Body of pancreas (tissue), 4 donors: ENCODE measurements around the gene MT1M. TPM values are rescaled to one million over a fixed set of nuclear protein-coding genes. Genes with fewer than 3 reads are reported as not detected.
"Not testable (repeated sequence)": the region's sequence is repeated elsewhere in the genome, so short reads cannot be mapped to it uniquely, and the experiment has no call there.

Source experiments
- ATAC-seq: fragments of 150-250 bp; one replicate; pipeline ENCODE4 v1.9.1; 2016
- DNase-seq, 4 donors: peaks; one replicate each; pipeline ENCODE4 v3.0.0-alpha.2; 2019
- H3K27ac ChIP-seq, 4 donors: fragments of 200-600 bp; sonication (generic); 1 replicate in 3 of 4; 2 replicates in 1 of 4; pipeline versions ENCODE4 v1.5.1 to v1.6.1; 2016 to 2019; ENCODE audit warnings: mild to moderate bottlenecking in 1 of 4, mixed read lengths in 1 of 4, moderate library complexity in 1 of 4
- H3K27me3 ChIP-seq, 2 donors: fragments of 200-600 bp; sonication (generic); one replicate each; pipeline ENCODE4 v1.6.0; 2016; ENCODE audit warnings: mild to moderate bottlenecking in 1 of 2
- H3K36me3 ChIP-seq, 2 donors: fragments of 200-600 bp; sonication (generic); replicated peaks in 1 of 2; 2 replicates each; pipeline ENCODE4 v1.5.1; 2016; ENCODE audit warnings: low read depth in 2 of 2; ENCODE audit not compliant: insufficient read depth in 1 of 2
- H3K4me1 ChIP-seq: fragments of 200-600 bp; sonication (generic); one replicate; pipeline ENCODE4 v1.6.0; 2016
- H3K4me3 ChIP-seq, 2 donors: fragments of 200-600 bp; sonication (generic); 1 replicate in 1 of 2; 2 replicates in 1 of 2; pipeline ENCODE4 v1.5.1; 2016 to 2019
- H3K9me3 ChIP-seq, 3 donors: fragments of 200-600 bp; sonication (generic); 1 replicate in 2 of 3; 2 replicates in 1 of 3; pipeline ENCODE4 v1.5.1; 2016
- POLR2A ChIP-seq, 3 donors: fragments of 450-650 bp; IDR thresholded peaks; one replicate each; pipeline ENCODE4 v1.6.1; 2016; ENCODE audit warnings: antibody characterized with exemption in 3 of 3, mild to moderate bottlenecking in 2 of 3
- WGBS, 2 donors: methylation state at CpG; one replicate each; pipeline ENCODE4 v1.1.5; 2017; 5-methylcytosine and 5-hydroxymethylcytosine counted together
- intact Hi-C: fragments of 100-400 bp; cut with DNase I; formaldehyde crosslinking; loops from one replicate; pipeline ENCODE4 v1.15.1; 2023
- total RNA-seq, 2 donors: library from RNA; depleted of rRNA; stranded (reverse); fragments of >200 nt; gene quantifications; one replicate each; pipeline ENCODE4 v1.1.0, GENCODE V29; 2016
- TF ChIP-seq, protein P1 (sequence below), 7 experiments: fragments of 450-650 bp in 4 of 7; fragments of 200-600 bp in 3 of 7; sonication (generic) in 3 of 7; IDR thresholded peaks; one replicate each; pipeline ENCODE4 v1.5.1; 2016 to 2019; ENCODE audit warnings: antibody characterized with exemption in 7 of 7

The MT1M gene
- total RNA-seq, 2 donors from 2014 or later, result 9.6 to 112 TPM

DNA sequence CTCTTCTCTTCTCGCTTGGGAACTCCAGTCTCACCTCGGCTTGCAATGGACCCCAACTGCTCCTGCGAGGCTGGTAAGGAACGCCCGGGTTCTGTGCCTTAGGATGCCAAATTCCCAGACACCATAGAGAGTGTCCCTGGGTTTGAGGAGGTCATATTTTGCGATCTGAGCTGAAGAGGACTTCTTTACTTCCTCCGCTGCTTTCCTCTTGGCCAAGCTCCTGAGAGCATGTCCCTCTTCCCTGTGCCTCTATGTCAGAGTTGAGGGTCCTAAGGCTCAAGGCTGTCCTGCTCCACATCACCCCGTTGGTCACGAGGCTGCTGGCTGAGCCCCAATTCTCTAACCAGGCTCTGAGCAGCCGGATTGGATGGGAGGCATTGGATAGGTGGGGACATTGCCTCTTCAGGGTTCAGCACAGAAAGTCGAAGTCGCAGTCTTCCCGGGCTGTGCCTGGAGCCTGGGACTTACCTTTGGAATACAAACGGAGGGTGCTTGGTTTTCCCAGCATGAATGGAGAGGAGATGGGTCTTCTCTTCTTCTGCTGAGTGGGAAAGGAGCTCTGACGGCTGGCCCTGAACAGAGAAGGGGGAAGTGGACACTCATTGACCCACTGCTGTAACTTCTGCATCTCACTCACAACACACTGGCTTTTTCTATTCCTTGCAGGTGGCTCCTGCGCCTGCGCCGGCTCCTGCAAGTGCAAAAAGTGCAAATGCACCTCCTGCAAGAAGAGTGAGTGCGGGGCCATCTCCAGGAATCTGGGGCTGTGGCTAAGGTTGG, 37.6 kb downstream of the MT1M start:
- no peaks in the 10 kb centered on the region for H3K27me3 ChIP-seq
- H3K4me1 ChIP-seq, result peaks cover 48% of the 10 kb centered on the region
- H3K9me3 ChIP-seq, result no peaks in the 10 kb centered on the region
- 18 to 21% methylated on average over 15 to 19 of the region's 19 CpGs for WGBS, 2 donors
- TF ChIP-seq, protein P1, sequence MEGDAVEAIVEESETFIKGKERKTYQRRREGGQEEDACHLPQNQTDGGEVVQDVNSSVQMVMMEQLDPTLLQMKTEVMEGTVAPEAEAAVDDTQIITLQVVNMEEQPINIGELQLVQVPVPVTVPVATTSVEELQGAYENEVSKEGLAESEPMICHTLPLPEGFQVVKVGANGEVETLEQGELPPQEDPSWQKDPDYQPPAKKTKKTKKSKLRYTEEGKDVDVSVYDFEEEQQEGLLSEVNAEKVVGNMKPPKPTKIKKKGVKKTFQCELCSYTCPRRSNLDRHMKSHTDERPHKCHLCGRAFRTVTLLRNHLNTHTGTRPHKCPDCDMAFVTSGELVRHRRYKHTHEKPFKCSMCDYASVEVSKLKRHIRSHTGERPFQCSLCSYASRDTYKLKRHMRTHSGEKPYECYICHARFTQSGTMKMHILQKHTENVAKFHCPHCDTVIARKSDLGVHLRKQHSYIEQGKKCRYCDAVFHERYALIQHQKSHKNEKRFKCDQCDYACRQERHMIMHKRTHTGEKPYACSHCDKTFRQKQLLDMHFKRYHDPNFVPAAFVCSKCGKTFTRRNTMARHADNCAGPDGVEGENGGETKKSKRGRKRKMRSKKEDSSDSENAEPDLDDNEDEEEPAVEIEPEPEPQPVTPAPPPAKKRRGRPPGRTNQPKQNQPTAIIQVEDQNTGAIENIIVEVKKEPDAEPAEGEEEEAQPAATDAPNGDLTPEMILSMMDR (IDR thresholded peaks at IDR 0.05), result no peak
- TF ChIP-seq POLR2A (IDR thresholded peaks at IDR 0.05), result no peak
- ATAC-seq (no peak), DNase-seq (no peak)
- H3K27ac ChIP-seq, result peak overlapping the region in 3 of 4 donors; percentile 82 to 91 (median 84)
- H3K36me3 ChIP-seq, result no peaks in the 10 kb centered on the region
- no peak overlapping the region for H3K4me3 ChIP-seq
- intact Hi-C loops, result no loop called here

- intact Hi-C loops, result no loop called here
- peak overlapping the region in 1 of 4 donors; percentile 26 for H3K27ac ChIP-seq
- ATAC-seq, result no peak
- H3K9me3 ChIP-seq, result no peaks in the 10 kb centered on the region
- TF ChIP-seq POLR2A (IDR thresholded peaks at IDR 0.05), result no peak
- TF ChIP-seq, protein P1 (IDR thresholded peaks at IDR 0.05), result no peak
- WGBS, 2 donors, result 21 to 68% methylated on average over 2 of the region's 2 CpGs
- H3K4me1 ChIP-seq, result peaks cover 48% of the 10 kb centered on the region
- no peaks in the 10 kb centered on the region for H3K27me3 ChIP-seq
- no peak overlapping the region for H3K4me3 ChIP-seq
- H3K36me3 ChIP-seq, result no peaks in the 10 kb centered on the region
- DNase-seq, result no peak
These were observed 38.1 kb downstream of the MT1M start for GRCh38 chr16:56670620-56670934.

- not testable (repeated sequence) for DNase-seq
- 30 to 39% methylated on average over 2 of the region's 2 CpGs for WGBS, 2 donors
These were observed 39.2 kb downstream of the MT1M start for GRCh38 chr16:56671691-56672090.

GRCh38 chr16:56672171-56672570, 39.7 kb downstream of the MT1M start:
- H3K4me1 ChIP-seq, result peaks cover 43% of the 10 kb centered on the region
- H3K27ac ChIP-seq, ATAC-seq, H3K9me3 ChIP-seq, H3K36me3 ChIP-seq, intact Hi-C loops, H3K4me3 ChIP-seq, DNase-seq, H3K27me3 ChIP-seq: not testable (repeated sequence)
- WGBS, 2 donors, result 73 to 78% methylated on average over 3 of the region's 3 CpGs

More at GRCh38 chr16:56671691-56672090, 39.2 kb downstream of the MT1M start:
- H3K27ac ChIP-seq, H3K9me3 ChIP-seq, H3K27me3 ChIP-seq, intact Hi-C loops, H3K36me3 ChIP-seq, H3K4me3 ChIP-seq, ATAC-seq: not testable (repeated sequence)
- H3K4me1 ChIP-seq, result peaks cover 43% of the 10 kb centered on the region

GRCh38 chr16:56672761-56673536, 40.5 kb downstream of the MT1M start:
- Histone ChIP-seq H3K27ac (no peak overlapping the region), H3K36me3 (no peaks in the 10 kb centered on the region), H3K4me3 (no peak overlapping the region), H3K27me3 (no peaks in the 10 kb centered on the region), H3K4me1 (peaks cover 45% of the 10 kb centered on the region), H3K9me3 (no peaks in the 10 kb centered on the region)
- 83 to 84% methylated on average over 11 of the region's 11 CpGs for WGBS, 2 donors
- TF ChIP-seq, protein P1 (IDR thresholded peaks at IDR 0.05), result no peak
- TF ChIP-seq POLR2A (IDR thresholded peaks at IDR 0.05), result no peak
- DNase-seq (no peak), ATAC-seq (no peak)
- intact Hi-C loops, result no loop called here
